ENCODE data around the gene CAMTA1.

The CAMTA1 gene

GRCh38 chr1:7427605-7428300 is 642.5 kb downstream of the CAMTA1 start:
- no peak for DNase-seq (ENCODE audit: low read depth, low spot score)

GRCh38 chr1:7429290-7429689 is 644.0 kb downstream of the CAMTA1 start:
- DNase-seq (ENCODE audit: low read depth, low spot score), result no peak

- DNase-seq (ENCODE audit: low read depth, low spot score), result no peak
Measured at GRCh38 chr1:7430047-7430608, 644.9 kb downstream of the CAMTA1 start.

DNA sequence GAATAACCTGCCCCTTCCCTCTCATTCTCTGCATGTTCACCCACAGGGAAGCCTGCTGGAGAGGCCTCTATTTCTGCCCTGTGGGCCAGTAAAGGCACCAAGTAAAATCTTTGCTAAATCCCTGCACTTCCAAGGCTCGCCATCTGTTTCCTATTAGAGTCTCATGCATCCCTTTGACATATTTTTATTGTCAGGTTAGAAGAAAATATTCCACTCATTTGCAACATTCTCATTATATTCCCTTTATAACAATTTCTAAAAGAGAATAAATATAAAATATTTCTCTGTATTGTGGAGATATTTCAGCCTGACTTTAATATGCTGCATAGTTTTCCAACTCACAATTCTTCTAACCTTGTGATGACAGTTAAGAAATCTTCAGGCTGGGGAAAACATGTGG is 645.4 kb downstream of the CAMTA1 start:
- no peak for DNase-seq (ENCODE audit: low read depth, low spot score)

DNA sequence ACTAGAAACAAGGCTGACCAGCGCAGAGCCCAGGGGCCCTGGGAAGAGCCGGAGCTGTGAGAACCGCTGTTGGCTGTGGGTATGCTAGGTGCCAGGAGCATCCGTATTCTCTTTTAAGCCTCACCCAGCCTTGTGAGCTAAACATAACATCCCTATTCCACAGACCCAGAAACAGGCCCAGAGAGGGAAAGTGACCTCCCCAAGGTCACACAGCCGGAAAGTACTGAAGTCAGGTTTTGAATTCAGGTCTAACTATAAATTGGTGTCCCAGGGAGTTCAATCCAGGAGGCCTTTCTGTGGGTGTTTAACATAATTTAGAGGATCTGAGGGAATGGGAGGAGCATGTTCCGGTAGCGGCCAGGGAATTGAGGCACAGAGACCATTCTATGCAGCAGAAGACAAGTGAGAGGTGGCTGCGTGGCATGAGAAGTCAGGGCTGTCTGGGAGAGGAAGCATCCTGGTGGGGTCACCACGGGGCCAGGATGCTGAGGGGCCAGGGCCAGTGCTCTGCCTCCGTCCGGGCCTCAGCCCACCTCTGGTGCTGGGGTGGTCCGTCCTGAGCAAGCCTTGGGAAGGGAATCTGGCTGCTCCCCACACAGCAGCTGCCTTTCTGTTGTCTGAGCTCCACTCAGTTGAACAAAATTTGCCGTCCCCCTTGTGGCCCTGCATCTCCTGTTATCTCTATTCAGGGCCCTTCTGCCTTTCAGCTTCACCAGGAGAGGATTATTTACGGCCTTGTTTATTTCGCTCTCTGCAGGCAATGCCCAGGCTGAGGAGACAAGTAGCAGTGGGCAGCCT is 647.0 kb downstream of the CAMTA1 start:
- DNase-seq (ENCODE audit: low read depth, low spot score), result no peak

- no peak for DNase-seq (ENCODE audit: low read depth, low spot score)
Measured at GRCh38 chr1:7432900-7433380, 647.7 kb downstream of the CAMTA1 start.

DNA sequence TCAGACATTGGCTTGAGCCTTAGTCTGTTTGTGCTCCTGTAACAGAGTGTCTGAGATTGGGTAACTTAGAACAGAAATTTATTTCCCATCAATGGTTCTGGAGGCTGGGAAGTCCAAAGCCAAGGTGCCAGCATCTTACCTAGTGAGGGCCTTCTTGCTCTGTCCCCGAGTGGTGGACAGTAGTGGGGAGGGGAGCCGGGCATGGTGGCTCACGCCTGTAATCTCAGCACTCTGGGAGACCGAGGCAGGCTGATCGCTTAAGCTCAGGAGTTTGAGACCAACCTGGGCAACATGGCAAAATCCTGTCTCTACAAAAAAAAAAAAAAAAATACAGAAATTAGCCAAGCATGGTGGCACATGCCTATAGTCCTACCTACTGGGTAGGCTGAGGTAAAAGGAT is 649.3 kb downstream of the CAMTA1 start:
- DNase-seq (ENCODE audit: low read depth, low spot score), result no peak

DNA sequence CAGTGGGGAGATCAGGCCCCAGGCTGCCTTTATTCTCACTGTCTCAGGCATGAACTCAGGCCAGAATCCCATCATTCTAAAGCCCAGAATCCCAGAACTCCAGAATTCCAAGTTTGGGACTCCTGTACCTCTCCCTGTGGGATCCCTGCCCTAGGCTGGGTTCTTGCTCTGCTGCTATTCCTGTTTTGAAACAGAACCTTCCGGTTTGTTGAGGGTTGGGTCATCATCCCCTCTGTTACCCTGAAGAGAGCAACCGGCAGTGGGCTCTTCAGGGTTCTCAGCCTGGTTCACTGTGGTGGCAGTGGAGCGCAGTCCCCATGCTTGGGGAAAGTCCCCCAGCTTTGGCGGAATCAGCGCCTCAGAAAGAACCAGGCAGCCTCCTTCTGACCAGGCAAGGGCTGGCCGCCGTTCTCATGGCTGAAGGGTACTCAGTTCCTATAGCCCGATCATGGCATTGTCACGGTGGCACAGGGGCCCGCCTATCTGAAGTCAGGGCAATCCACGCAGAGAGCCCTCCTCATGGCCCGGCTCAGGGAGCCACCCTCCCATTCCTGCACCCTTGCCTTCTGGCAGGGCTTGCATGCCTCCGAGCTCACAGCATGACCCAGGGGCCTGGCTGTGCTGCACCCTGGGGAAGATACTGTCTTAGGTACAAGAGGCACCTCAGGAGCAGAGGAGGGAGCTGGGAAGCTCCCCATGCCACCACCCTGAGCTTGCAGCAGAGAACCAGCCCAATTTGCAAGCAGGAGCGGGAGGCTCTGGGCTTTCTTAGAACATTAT is 650.2 kb downstream of the CAMTA1 start:
- no peak for DNase-seq (ENCODE audit: low read depth, low spot score)

- no peak for DNase-seq (ENCODE audit: low read depth, low spot score)
Measured at GRCh38 chr1:7436056-7437005, 651.1 kb downstream of the CAMTA1 start.

DNA sequence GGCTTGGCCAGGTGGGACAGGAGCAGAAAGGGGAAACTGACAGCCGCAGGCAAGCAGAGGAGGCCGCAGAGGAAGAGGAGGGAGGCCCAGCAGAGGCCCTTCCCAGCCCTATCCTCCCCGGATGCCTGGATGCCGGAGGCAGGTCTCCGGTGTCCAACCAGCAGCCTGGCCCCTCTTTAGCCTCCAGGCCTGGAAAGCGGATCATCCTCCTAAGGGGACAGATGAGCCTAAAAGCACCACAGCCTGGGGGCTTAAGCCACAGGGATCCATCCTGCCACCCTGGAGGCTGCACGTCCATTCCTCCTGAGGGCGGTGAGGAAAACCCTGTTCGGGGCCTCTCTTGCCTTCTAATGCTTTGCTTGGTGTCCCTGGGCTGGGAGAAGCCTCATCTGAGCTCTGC is 651.8 kb downstream of the CAMTA1 start:
- DNase-seq (ENCODE audit: low read depth, low spot score), result no peak

- DNase-seq (ENCODE audit: low read depth, low spot score), result no peak
Measured at GRCh38 chr1:7437608-7438395, 652.5 kb downstream of the CAMTA1 start.

DNA sequence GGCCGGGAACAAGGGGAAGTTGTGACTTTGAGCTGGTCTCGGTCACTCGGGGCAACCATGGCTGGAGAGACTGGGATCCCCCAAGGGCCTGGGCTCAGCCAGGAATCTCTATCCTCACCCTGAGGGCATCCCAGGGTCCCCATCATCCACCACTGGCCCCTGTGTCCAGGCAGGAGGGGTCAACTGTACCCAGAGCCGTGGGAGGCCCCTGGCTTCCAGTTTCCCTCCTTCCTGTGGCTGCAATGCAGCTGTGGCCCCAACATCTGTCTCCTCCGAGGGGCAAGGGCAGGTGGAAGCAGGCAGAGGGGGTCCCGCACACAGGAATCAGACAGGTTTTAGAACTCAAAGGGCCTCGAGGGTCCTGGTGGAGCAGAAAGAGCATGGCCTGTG is 653.1 kb downstream of the CAMTA1 start:
- no peak for DNase-seq (ENCODE audit: low read depth, low spot score)

DNA sequence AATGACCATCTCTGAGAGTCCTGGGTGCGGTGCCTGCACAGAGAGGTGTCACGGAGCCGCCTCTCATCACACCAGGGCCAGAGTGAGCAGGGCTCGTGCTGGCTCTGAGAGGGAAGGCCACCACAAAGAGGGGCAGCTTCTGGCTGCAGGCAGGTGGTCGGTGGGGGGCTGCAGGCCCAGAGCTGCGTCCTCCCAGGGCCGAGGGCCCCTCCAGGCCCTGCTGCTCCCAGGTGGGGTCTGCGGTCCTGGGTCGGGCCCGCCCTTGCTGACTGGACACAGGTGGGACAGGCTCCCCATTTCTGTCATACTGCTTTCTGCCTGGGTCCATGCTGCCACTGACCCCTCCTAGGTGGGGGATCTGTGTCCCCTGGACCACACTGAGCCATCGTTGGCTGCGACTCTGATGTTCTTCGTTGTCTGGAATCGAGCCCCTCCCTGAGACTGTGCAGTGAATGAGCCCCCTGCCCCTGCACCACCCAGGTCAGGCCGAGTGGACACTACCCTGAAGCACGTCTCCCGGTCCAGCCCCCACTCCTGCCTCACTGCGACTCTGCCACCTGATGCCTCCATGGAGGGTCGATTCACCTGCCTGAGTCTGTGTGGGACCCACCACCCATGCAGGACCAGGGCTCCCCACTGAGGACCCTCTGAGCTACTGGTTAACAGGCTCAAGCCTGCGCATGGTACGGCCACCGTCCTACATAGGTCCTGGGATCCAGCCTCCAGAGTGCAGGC is 653.8 kb downstream of the CAMTA1 start:
- DNase-seq (ENCODE audit: low read depth, low spot score), result no peak

GRCh38 chr1:7440154-7440553 is 654.9 kb downstream of the CAMTA1 start:
- no peak for DNase-seq (ENCODE audit: low read depth, low spot score)

DNA sequence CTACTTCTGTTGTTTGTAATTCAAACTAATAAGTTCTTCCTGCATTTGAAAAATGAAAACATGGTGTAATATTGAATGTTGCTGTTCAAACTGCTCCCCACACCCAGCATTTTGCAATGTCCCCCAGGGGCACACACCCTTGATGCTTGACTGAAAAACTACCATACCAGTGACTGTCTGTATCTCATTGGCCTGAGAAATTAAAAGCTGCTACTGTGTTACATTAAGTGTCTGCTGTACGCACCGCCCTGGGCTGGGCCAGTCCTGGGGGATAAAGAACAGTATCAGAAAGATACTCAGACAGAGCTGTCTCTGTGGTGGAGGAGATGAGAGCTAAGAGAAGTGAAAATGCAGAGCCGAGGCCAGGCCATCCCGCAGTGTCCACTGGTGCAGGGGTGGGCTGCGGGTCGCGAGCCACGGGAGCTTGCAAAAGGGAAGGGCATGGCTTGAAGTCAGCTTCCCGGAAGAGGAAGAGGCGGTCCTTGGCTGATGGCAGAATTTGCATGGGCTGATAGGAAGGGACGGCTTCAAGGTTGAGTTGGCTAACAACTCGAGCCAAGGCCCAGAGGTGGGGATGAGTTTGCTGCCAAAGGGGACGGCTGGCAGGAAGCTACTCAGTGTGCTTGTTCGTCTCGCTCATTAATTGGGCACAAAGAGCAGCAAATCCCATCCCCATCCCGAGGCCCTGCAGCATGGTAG is 656.0 kb downstream of the CAMTA1 start:
- no peak for DNase-seq (ENCODE audit: low read depth, low spot score)

GRCh38 chr1:7442036-7442435 is 656.8 kb downstream of the CAMTA1 start:
- DNase-seq (ENCODE audit: low read depth, low spot score), result no peak

DNA sequence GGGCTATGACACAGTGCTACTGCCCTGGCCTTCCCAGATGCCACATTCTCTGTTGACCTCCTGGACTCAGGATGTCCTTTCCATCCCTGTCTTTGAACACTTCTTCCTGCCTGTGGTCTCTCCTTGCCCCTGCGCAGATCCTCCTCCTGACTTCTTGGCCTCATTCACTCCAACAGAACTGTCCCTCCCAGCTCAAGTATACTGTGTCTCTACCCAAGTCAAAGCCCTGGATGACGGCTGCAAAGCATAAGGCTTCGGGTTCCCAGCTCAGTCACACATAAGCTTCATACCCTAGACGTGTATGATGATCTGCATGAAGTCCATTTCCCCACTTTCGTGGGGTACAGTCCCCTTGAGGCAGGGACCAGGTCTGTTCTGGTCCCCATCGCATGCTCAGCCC is 657.7 kb downstream of the CAMTA1 start:
- no peak for DNase-seq (ENCODE audit: low read depth, low spot score)

- DNase-seq (ENCODE audit: low read depth, low spot score), result no peak
Measured at GRCh38 chr1:7444363-7444762, 659.1 kb downstream of the CAMTA1 start.

GRCh38 chr1:7447093-7447492 is 661.8 kb downstream of the CAMTA1 start:
- no peak for DNase-seq (ENCODE audit: low read depth, low spot score)

Data from iPS DF 19.7 (cell line).